Right lobe of liver (tissue), 6 donors: ENCODE results near the gene PLET1. TPM values are rescaled to one million over a fixed set of nuclear protein-coding genes. Genes with fewer than 3 reads are reported as not detected.

Experiments used
- ATAC-seq, 4 donors: fragments of 200-7000 bp; cut with Tn5 transposase; one replicate each; pipeline ENCODE4 v1.9.1; 2020; ENCODE audit warnings: mild to moderate bottlenecking in 4 of 4, moderate library complexity in 4 of 4
- DNase-seq, 3 donors: peaks; one replicate each; pipeline ENCODE4 v3.0.0-alpha.2; 2020
- H3K27ac ChIP-seq, 3 donors: fragments of 200-600 bp; one replicate each; pipeline ENCODE4 v1.8.0; 2022
- H3K27me3 ChIP-seq, 2 donors: fragments of 200-600 bp; one replicate each; pipeline ENCODE4 v1.8.0; 2022
- H3K36me3 ChIP-seq, 4 donors: fragments of 200-600 bp; sonication (generic) in 1 of 4; one replicate each; pipeline versions ENCODE4 v1.5.1 to v1.8.0; 2017 to 2022; ENCODE audit warnings: control low read depth in 1 of 4
- H3K4me1 ChIP-seq, 4 donors: fragments of 200-600 bp; sonication (generic) in 1 of 4; one replicate each; pipeline versions ENCODE4 v1.5.1 to v1.8.0; 2017 to 2022; ENCODE audit warnings: control low read depth in 1 of 4
- H3K4me3 ChIP-seq, 3 donors: fragments of 200-600 bp; one replicate each; pipeline ENCODE4 v1.8.0; 2022
- H3K9me3 ChIP-seq, 4 donors: fragments of 200-600 bp; sonication (generic) in 1 of 4; one replicate each; pipeline versions ENCODE4 v1.5.1 to v1.8.0; 2017 to 2022; ENCODE audit warnings: control low read depth in 1 of 4
- POLR2A ChIP-seq: fragments of 450-650 bp; IDR thresholded peaks from one replicate; pipeline ENCODE4 v1.6.1; 2017; ENCODE audit warnings: antibody characterized with exemption, mild to moderate bottlenecking
- WGBS: methylation state at CpG from one replicate; pipeline ENCODE4 v1.1.6; 2018; ENCODE audit warnings: low coverage, low lambda C conversion rate; ENCODE audit not compliant: insufficient coverage; ENCODE audit errors: missing lambda C conversion rate; 5-methylcytosine and 5-hydroxymethylcytosine counted together
- intact Hi-C, 2 donors: fragments of 100-400 bp; cut with DNase I; formaldehyde crosslinking; loops; one replicate each; pipeline versions ENCODE4 v1.11.2 to v1.14.1; 2022
- total RNA-seq, 6 experiments: library from RNA; depleted of rRNA in 2 of 6; stranded (reverse); fragments of >200 nt in 2 of 6; fragmentation: NEBNext Ultra II Directional in 3 of 6; extraction: Animal tissue kit (Norgen Biotek cat#: 25700) in 3 of 6; gene quantifications; one replicate each; pipeline versions ENCODE4 v1.1.0 to v1.2.4, GENCODE V29; 2016 to 2023
- TF ChIP-seq, protein P1 (sequence below), 4 donors: fragments of 200-600 bp in 3 of 4; fragments of 450-650 bp in 1 of 4; IDR thresholded peaks; one replicate each; pipeline versions ENCODE4 v1.5.1 to v1.8.0; 2016 to 2022; ENCODE audit warnings: antibody characterized with exemption in 4 of 4, mild to moderate bottlenecking in 2 of 4
- donor health status: DM: no; HTN: yes; CAD: no.
- donor health status: DM: no; HTN: no; CAD: no.
- donor health status: DM: no; HTN: no; CAD: no.
- donor health status: DM: no; HTN: yes; CAD: no.
- donor health status: DM: no; HTN: yes; CAD: no.

Gene PLET1
- total RNA-seq, 6 experiments from 2014 or later: not detected

DNA sequence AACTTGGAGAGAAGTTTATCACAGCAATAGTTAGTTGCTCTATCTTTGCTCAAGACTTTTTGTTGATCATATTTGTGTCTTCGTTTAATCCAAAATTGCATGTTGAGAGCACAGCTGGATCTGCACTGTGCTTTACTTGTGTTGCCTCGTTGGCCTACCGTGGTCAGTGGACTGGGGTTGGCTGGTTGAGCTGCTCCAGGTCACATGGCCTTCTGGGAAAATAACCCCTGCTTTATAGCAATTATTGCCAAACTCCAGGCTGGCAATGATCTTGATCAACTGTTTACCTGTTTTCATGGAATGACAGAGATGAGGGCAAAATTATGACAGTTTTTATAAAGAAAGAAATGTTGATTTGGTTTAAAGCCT lies 5.7 kb upstream of the PLET1 start:
- Histone ChIP-seq H3K36me3 (no peaks in the 10 kb centered on the region), H3K9me3 (no peaks in the 10 kb centered on the region), H3K4me1 (peaks cover 0 to 34% (median 4%) of the 10 kb centered on the region in 4 donors), H3K27me3 (no peaks in the 10 kb centered on the region), H3K27ac (peak overlapping the region; percentile 0 to 65 (median 53)), H3K4me3 (no peak overlapping the region)
- ATAC-seq: peak; percentile 63 to 77 (median 76)
- peak; percentile 30 to 65 (median 65) for DNase-seq
- intact Hi-C loops: no loop called here
- no peak for TF ChIP-seq POLR2A
- 39% methylated on average over 3 of the region's 3 CpGs for WGBS

DNA sequence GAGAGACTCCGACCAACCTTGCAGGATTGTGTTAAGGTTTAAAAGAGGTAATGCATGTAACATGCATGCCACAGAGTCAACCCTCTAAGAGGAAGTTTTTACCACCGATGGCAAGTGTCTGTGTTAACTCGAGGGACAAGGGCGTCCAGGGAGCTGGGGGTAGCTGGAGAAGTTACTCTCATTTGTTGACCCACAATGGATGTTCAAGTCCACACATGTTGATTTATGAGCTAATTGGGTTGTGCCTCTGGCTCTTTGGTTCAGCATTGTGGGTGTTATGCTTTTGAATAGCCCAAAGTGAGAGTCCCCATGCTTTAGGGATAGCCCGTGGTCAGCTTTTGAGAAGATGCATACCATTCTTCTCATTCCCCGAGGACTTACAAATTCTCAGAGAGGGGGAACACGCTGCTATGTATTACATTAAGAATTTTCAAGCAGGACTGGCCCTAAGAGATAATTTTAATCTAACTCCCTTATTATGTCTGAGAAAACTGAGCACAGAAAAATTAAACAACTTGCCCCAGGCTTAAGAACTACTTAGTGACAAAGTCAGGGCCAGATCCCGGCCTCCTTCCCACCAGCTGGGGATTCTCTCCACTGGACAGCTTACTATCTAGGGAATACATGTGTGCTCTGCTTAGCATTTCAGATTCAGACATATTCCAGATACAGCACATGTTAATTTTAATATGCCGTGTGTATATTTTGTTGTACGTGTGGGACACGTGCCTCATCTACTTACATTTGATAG lies 5.2 kb upstream of the PLET1 start:
- Histone ChIP-seq H3K36me3 (no peaks in the 10 kb centered on the region), H3K4me3 (no peak overlapping the region), H3K9me3 (no peaks in the 10 kb centered on the region), H3K27ac (peak overlapping the region in 2 of 3 donors; percentile 53 to 65), H3K4me1 (peaks cover 0 to 28% (median 4%) of the 10 kb centered on the region in 4 donors), H3K27me3 (no peaks in the 10 kb centered on the region)
- no peak for DNase-seq
- peak in 1 of 4 donors; percentile 8 for ATAC-seq
- WGBS: 63% methylated on average over 11 of the region's 11 CpGs
- no peak for TF ChIP-seq POLR2A
- TF ChIP-seq, protein P1, sequence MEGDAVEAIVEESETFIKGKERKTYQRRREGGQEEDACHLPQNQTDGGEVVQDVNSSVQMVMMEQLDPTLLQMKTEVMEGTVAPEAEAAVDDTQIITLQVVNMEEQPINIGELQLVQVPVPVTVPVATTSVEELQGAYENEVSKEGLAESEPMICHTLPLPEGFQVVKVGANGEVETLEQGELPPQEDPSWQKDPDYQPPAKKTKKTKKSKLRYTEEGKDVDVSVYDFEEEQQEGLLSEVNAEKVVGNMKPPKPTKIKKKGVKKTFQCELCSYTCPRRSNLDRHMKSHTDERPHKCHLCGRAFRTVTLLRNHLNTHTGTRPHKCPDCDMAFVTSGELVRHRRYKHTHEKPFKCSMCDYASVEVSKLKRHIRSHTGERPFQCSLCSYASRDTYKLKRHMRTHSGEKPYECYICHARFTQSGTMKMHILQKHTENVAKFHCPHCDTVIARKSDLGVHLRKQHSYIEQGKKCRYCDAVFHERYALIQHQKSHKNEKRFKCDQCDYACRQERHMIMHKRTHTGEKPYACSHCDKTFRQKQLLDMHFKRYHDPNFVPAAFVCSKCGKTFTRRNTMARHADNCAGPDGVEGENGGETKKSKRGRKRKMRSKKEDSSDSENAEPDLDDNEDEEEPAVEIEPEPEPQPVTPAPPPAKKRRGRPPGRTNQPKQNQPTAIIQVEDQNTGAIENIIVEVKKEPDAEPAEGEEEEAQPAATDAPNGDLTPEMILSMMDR (IDR thresholded peaks at IDR 0.05): no peak
- intact Hi-C loops: no loop called here

DNA sequence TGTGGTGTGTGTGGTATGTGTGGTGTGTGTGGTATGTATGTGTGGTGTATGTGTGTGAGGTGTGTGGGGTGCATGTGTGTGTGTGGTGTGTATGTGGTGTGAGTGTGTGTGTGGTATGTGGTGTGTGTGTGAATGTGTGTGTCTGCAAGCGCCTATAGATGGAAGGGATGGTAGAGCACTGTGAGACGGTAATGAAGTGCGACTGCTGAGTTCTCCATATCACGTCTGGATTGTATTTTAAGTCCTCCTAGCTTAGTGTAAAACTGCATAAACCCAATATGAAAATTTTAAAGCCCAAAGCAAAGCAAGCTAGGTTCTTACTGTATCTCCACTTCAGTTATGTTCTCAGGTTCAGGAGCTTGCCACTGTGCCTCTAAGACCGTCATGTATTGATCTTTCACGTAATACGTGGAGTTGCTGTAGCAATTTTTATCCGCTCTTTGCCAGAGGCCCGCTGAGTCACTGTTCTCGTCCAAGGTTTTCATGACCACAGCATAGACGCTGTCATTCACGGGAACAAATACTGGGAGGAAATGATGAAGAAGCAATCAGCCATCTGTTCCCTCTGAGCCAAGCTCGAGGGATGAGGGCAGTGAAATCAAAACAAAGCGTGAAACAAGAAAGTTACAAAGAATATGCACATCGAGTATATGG lies 5.5 kb downstream of the PLET1 start:
- peak in 1 of 3 donors; percentile 25 for DNase-seq

DNA sequence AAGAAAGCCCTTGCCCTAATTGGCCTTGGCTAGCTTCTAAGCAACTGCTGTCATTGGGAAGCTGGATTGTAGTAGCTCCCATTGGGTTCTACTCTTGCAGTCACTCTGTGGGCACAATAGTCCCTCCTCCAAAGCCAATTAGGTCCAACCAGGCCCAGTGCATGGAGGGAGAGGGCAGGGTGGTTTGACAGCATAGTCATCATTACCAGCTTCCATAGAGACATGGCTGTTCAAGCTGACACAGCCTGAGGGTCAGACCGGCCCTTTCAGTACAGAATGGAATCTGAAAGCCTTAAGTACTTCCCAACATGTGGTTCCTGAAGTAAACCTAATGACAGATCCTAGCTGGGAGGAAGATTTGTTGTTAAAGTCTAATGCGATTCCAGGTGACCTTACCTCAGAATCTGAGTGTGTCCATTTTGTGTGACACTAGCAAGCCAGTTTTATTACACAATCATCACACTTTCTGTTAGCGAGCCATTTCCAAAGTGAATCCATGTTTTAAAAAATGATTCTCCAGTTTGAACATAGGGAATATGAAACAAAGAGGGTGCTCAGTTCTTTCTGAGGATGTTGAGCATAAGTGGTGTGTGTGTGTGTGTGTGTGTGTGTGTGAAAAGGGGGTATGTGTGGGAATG lies 6.9 kb downstream of the PLET1 start:
- intact Hi-C loops: no loop called here
- no peak for ATAC-seq
- TF ChIP-seq POLR2A: no peak
- TF ChIP-seq, protein P1 (IDR thresholded peaks at IDR 0.05): no peak
- no peak overlapping the region for H3K27ac ChIP-seq
- 91% methylated on average over 3 of the region's 3 CpGs for WGBS
- DNase-seq: no peak
- H3K4me1 ChIP-seq: no peaks in the 10 kb centered on the region
- H3K9me3 ChIP-seq: no peaks in the 10 kb centered on the region
- no peaks in the 10 kb centered on the region for H3K27me3 ChIP-seq
- H3K4me3 ChIP-seq: no peak overlapping the region
- H3K36me3 ChIP-seq: no peaks in the 10 kb centered on the region

More for the DNA sequence above, 5.5 kb downstream of the PLET1 start:
- peak; percentile 26 to 88 (median 46) for ATAC-seq
- no peak for TF ChIP-seq POLR2A
- TF ChIP-seq, protein P1 (IDR thresholded peaks at IDR 0.05): no peak
- 32% methylated on average over 13 of the region's 15 CpGs for WGBS
- Histone ChIP-seq H3K9me3 (no peaks in the 10 kb centered on the region), H3K36me3 (no peaks in the 10 kb centered on the region), H3K27me3 (no peaks in the 10 kb centered on the region), H3K4me1 (no peaks in the 10 kb centered on the region), H3K27ac (no peak overlapping the region), H3K4me3 (no peak overlapping the region)
- intact Hi-C loops: no loop called here
